Hepatocyte (in vitro differentiated cells): Measurements from ENCODE around the gene PRR9. TPM values are rescaled to one million over a fixed set of nuclear protein-coding genes. Genes with fewer than 3 reads are reported as not detected.
A peak's percentile ranks its signal among the peaks of the same experiment; 100 is the strongest.
"Not testable (repeated sequence)": the region's sequence is repeated elsewhere in the genome, so short reads cannot be mapped to it uniquely, and the experiment has no call there.

Experiments
- DNase-seq: peaks from one replicate; pipeline ENCODE4 v3.0.0-alpha.2; 2016; ENCODE audit warnings: low spot score
- H2AFZ ChIP-seq: fragments of 200-600 bp; sonication (generic); 2 replicates; pipeline ENCODE4 v1.6.0; 2016; ENCODE audit warnings: antibody characterized with exemption, mild to moderate bottlenecking
- H3K27ac ChIP-seq: fragments of 200-600 bp; sonication (generic); 2 replicates; pipeline ENCODE4 v1.5.1; 2016; ENCODE audit warnings: mild to moderate bottlenecking
- H3K27me3 ChIP-seq: fragments of 200-600 bp; sonication (generic); 2 replicates; pipeline ENCODE4 v1.6.1; 2016
- H3K36me3 ChIP-seq: fragments of 200-600 bp; sonication (generic); replicated peaks from 2 replicates; pipeline ENCODE4 v1.5.1; 2016; ENCODE audit warnings: low read depth; ENCODE audit not compliant: insufficient read depth
- H3K4me1 ChIP-seq: fragments of 200-600 bp; sonication (generic); 2 replicates; pipeline ENCODE4 v1.5.1; 2016; ENCODE audit warnings: mild to moderate bottlenecking, moderate library complexity; ENCODE audit not compliant: insufficient read depth
- H3K4me2 ChIP-seq: fragments of 200-600 bp; sonication (generic); 2 replicates; pipeline ENCODE4 v1.6.0; 2016
- H3K4me3 ChIP-seq: fragments of 200-600 bp; sonication (generic); 2 replicates; pipeline ENCODE4 v1.5.1; 2016; ENCODE audit warnings: mild to moderate bottlenecking
- H3K79me2 ChIP-seq: fragments of 200-600 bp; sonication (generic); 2 replicates; pipeline ENCODE4 v1.6.0; 2017; ENCODE audit warnings: mild to moderate bottlenecking
- H3K9me2 ChIP-seq: fragments of 200-600 bp; sonication (generic); replicated peaks from 2 replicates; pipeline ENCODE4 v1.6.0; 2017; ENCODE audit warnings: mild to moderate bottlenecking; ENCODE audit not compliant: insufficient read depth
- H3K9me3 ChIP-seq: fragments of 200-600 bp; sonication (generic); 2 replicates; pipeline ENCODE4 v1.5.1; 2016; ENCODE audit warnings: low read depth, mild to moderate bottlenecking
- H4K20me1 ChIP-seq: fragments of 200-600 bp; sonication (generic); 2 replicates; pipeline ENCODE4 v1.6.0; 2016; ENCODE audit warnings: mild to moderate bottlenecking; ENCODE audit not compliant: insufficient read depth, poor library complexity, severe bottlenecking
- EZH2 ChIP-seq: fragments of 200-600 bp; sonication (generic); IDR thresholded peaks from 2 replicates; pipeline ENCODE4 v1.6.1; 2016; ENCODE audit warnings: antibody characterized with exemption, mild to moderate bottlenecking, borderline replicate concordance
- EZH2phosphoT487 ChIP-seq: fragments of 200-600 bp; sonication (generic); IDR thresholded peaks from one replicate; pipeline ENCODE4 v1.6.1; 2018; ENCODE audit warnings: antibody characterized with exemption, mild to moderate bottlenecking, low read depth, moderate library complexity; ENCODE audit not compliant: unreplicated experiment, severe bottlenecking
- WGBS: methylation state at CpG from one replicate; pipeline ENCODE4 v1.1.6; 2016; ENCODE audit warnings: low lambda C conversion rate; ENCODE audit errors: missing lambda C conversion rate; 5-methylcytosine and 5-hydroxymethylcytosine counted together
- polyA plus RNA-seq: library from polyadenylated mRNA; unstranded; fragments of >200 nt; fragmentation: Nextera tagmentation; extraction: Ambion mirVana; gene quantifications from 2 replicates; pipeline ENCODE4 v1.2.1, GENCODE V29; 2016
- total RNA-seq: library from RNA; depleted of rRNA; stranded (reverse); fragments of >200 nt; gene quantifications from 2 replicates; pipeline ENCODE4 v1.2.3, GENCODE V29; 2014
- TF ChIP-seq, protein P1 (sequence below): fragments of 200-600 bp; sonication (generic); IDR thresholded peaks from 2 replicates; pipeline ENCODE4 v1.5.1; 2016; ENCODE audit warnings: antibody characterized with exemption, mild to moderate bottlenecking; ENCODE audit not compliant: poor library complexity

PRR9 gene
- total and polyA plus RNA-seq, 2 experiments from 2014 or later, result not detected

DNA sequence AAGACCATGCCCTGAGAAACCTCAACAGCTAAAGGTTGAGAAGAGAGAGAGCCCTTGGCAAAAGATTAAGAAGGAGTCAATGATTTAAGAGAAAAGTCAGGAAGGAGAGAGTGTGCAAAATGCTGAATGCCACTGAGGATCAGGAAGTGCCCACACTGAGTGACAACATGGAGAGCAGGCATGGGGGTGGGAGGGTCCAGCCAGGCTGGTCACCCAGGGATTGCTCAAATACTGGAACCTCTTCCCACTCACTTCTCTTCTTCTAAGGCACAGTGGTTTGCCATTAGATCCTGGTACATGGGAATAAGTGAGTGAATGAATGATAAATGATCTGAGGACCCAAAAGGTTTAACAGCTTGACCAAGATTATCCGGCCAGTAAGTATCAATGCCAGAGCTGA is 11.1 kb downstream of the PRR9 start:
- Histone ChIP-seq H3K27ac (no peak overlapping the region), H3K79me2 (no peaks in the 10 kb centered on the region), H3K36me3 (no peaks in the 10 kb centered on the region), H3K4me3 (no peak overlapping the region), H3K4me1 (no peaks in the 10 kb centered on the region), H2AFZ (no peak overlapping the region), H3K9me3 (no peaks in the 10 kb centered on the region), H4K20me1 (no peaks in the 10 kb centered on the region), H3K4me2 (no peak overlapping the region), H3K9me2 (no peaks in the 10 kb centered on the region), H3K27me3 (no peaks in the 10 kb centered on the region)
- DNase-seq, result no peak
- 95% methylated on average over 1 of the region's 1 CpG for WGBS
- TF ChIP-seq, protein P1, sequence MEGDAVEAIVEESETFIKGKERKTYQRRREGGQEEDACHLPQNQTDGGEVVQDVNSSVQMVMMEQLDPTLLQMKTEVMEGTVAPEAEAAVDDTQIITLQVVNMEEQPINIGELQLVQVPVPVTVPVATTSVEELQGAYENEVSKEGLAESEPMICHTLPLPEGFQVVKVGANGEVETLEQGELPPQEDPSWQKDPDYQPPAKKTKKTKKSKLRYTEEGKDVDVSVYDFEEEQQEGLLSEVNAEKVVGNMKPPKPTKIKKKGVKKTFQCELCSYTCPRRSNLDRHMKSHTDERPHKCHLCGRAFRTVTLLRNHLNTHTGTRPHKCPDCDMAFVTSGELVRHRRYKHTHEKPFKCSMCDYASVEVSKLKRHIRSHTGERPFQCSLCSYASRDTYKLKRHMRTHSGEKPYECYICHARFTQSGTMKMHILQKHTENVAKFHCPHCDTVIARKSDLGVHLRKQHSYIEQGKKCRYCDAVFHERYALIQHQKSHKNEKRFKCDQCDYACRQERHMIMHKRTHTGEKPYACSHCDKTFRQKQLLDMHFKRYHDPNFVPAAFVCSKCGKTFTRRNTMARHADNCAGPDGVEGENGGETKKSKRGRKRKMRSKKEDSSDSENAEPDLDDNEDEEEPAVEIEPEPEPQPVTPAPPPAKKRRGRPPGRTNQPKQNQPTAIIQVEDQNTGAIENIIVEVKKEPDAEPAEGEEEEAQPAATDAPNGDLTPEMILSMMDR, result no peak
- no peak for TF ChIP-seq EZH2
- TF ChIP-seq EZH2phosphoT487, result no peak

GRCh38 chr1:153229076-153229829 is 11.9 kb downstream of the PRR9 start:
- not testable (repeated sequence) for H3K4me2 ChIP-seq, H3K79me2 ChIP-seq, H3K27ac ChIP-seq, DNase-seq, H3K9me3 ChIP-seq, H4K20me1 ChIP-seq, H3K27me3 ChIP-seq, H3K36me3 ChIP-seq, H3K4me1 ChIP-seq, H3K4me3 ChIP-seq, H3K9me2 ChIP-seq, H2AFZ ChIP-seq
- 50% methylated on average over 12 of the region's 12 CpGs for WGBS
- TF ChIP-seq, protein P1, result peak; percentile 11

- no peaks in the 10 kb centered on the region for H3K79me2 ChIP-seq
- TF ChIP-seq EZH2phosphoT487 (no peak), EZH2 (no peak)
- TF ChIP-seq, protein P1, result no peak
- no peaks in the 10 kb centered on the region for H3K36me3 ChIP-seq
- 65% methylated on average over 4 of the region's 4 CpGs for WGBS
- DNase-seq, result no peak
- H3K4me2 ChIP-seq, result no peak overlapping the region
- H3K9me2 ChIP-seq, result no peaks in the 10 kb centered on the region
- H3K4me1 ChIP-seq, result no peaks in the 10 kb centered on the region
- H3K27ac ChIP-seq, result no peak overlapping the region
- no peaks in the 10 kb centered on the region for H3K9me3 ChIP-seq
- H3K4me3 ChIP-seq, result no peak overlapping the region
- no peak overlapping the region for H2AFZ ChIP-seq
- H4K20me1 ChIP-seq, result no peaks in the 10 kb centered on the region
- H3K27me3 ChIP-seq, result no peaks in the 10 kb centered on the region
Measured at GRCh38 chr1:153231363-153231762, 14.0 kb downstream of the PRR9 start.

- Histone ChIP-seq H3K4me1 (no peaks in the 10 kb centered on the region), H4K20me1 (no peaks in the 10 kb centered on the region), H3K27ac (no peak overlapping the region), H2AFZ (no peak overlapping the region), H3K9me2 (no peaks in the 10 kb centered on the region), H3K79me2 (no peaks in the 10 kb centered on the region), H3K4me3 (no peak overlapping the region), H3K4me2 (no peak overlapping the region), H3K36me3 (no peaks in the 10 kb centered on the region), H3K27me3 (no peaks in the 10 kb centered on the region), H3K9me3 (no peaks in the 10 kb centered on the region)
- TF ChIP-seq EZH2, result no peak
- no peak for TF ChIP-seq EZH2phosphoT487
- TF ChIP-seq, protein P1, result no peak
- no peak for DNase-seq
- 43% methylated on average over 2 of the region's 2 CpGs for WGBS
Measured at GRCh38 chr1:153231785-153232184, 14.4 kb downstream of the PRR9 start.
